DND-41 (cell line): ENCODE results near the gene ARHGAP8.

Experiments used
- ATAC-seq: fragments of 200-7000 bp; cut with Tn5 transposase; 3 replicates; pipeline ENCODE4 v1.9.1; 2021; ENCODE audit warnings: low read depth; ENCODE audit not compliant: insufficient read depth
- DNase-seq: peaks from one replicate; pipeline ENCODE4 v3.0.0-alpha.2; 2020
- H2AFZ ChIP-seq: 2 replicates; pipeline ENCODE4 v1.6.0; 2012; ENCODE audit warnings: low read depth, low read length
- H3K27ac ChIP-seq: 2 replicates; pipeline ENCODE4 v1.5.1; 2012; ENCODE audit warnings: low read length, inconsistent platforms
- H3K27me3 ChIP-seq: fragments of 200-600 bp; sonication (generic); 2 replicates; pipeline ENCODE4 v1.6.0; 2012; ENCODE audit warnings: low read length, mild to moderate bottlenecking, inconsistent platforms; ENCODE audit not compliant: insufficient read depth, poor library complexity
- H3K36me3 ChIP-seq: 2 replicates; pipeline ENCODE4 v1.5.1; 2012; ENCODE audit warnings: low read length, inconsistent platforms; ENCODE audit not compliant: insufficient read depth
- H3K4me1 ChIP-seq: 2 replicates; pipeline ENCODE4 v1.5.1; 2012; ENCODE audit warnings: mild to moderate bottlenecking, low read length; ENCODE audit not compliant: insufficient read depth
- H3K4me2 ChIP-seq: 2 replicates; pipeline ENCODE4 v1.6.0; 2012; ENCODE audit warnings: mild to moderate bottlenecking, moderate library complexity, low read length, inconsistent platforms; ENCODE audit not compliant: insufficient read depth
- H3K4me3 ChIP-seq, 2 experiments: fragments of 200-600 bp in 1 of 2; shearing (Covaris generic) in 1 of 2; 2 replicates each; pipeline ENCODE4 v1.5.1; 2012 to 2016; ENCODE audit warnings: inconsistent platforms in 2 of 2, low read length in 2 of 2, mild to moderate bottlenecking in 2 of 2, low read depth in 1 of 2, moderate library complexity in 1 of 2
- H3K79me2 ChIP-seq: 2 replicates; pipeline ENCODE4 v1.6.0; 2012; ENCODE audit warnings: low read length, inconsistent platforms; ENCODE audit not compliant: insufficient read depth
- H3K9ac ChIP-seq: 2 replicates; pipeline ENCODE4 v1.6.0; 2012; ENCODE audit warnings: low read depth, mild to moderate bottlenecking, inconsistent platforms, low read length, moderate library complexity
- H3K9me3 ChIP-seq: 2 replicates; pipeline ENCODE4 v1.5.1; 2012; ENCODE audit warnings: low read length, moderate library complexity, mild to moderate bottlenecking, inconsistent platforms; ENCODE audit not compliant: insufficient read depth, severe bottlenecking
- H4K20me1 ChIP-seq: 2 replicates; pipeline ENCODE4 v1.6.0; 2012; ENCODE audit warnings: low read length; ENCODE audit not compliant: insufficient read depth
- CTCF ChIP-seq: IDR thresholded peaks from 2 replicates; pipeline ENCODE4 v1.5.1; 2012; ENCODE audit warnings: borderline replicate concordance, low read length, moderate library complexity, mild to moderate bottlenecking; ENCODE audit not compliant: poor library complexity, severe bottlenecking; ENCODE audit errors: extremely low read depth
- EZH2 ChIP-seq: IDR thresholded peaks from 3 replicates; pipeline ENCODE4 v1.6.1; 2012; ENCODE audit warnings: borderline replicate concordance, low read depth, mild to moderate bottlenecking, moderate library complexity, low read length, inconsistent platforms; ENCODE audit not compliant: severe bottlenecking

The ARHGAP8 gene

DNA sequence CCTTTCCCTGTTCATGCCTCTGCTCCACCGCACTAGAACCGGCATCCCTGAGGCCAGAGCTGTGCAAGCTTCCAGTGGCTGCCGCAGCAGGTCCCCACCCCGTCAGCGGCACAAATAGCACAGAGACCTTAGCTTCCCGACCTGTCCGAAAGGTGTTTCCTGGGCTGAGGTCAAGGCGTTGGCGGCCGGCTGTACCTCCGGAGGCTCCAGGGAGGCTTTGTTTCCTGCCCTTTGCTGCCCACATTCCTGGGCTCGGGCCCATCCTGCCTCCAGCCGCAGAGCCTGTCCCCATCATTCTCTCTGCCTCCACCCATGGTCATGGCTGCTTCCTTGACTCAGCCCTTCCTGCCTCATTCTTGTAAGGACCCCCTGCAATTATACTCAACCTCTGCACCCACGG lies 31.2 kb downstream of the ARHGAP8 start:
- Histone ChIP-seq H3K79me2 (no peaks in the 10 kb centered on the region), H3K27me3 (no peaks in the 10 kb centered on the region), H3K9me3 (no peaks in the 10 kb centered on the region), H3K27ac (no peak overlapping the region), H3K36me3 (no peaks in the 10 kb centered on the region), H3K4me2 (no peak overlapping the region), H4K20me1 (no peaks in the 10 kb centered on the region), H3K4me1 (no peaks in the 10 kb centered on the region), H2AFZ (no peak overlapping the region), H3K9ac (no peak overlapping the region), H3K4me3 (no peak overlapping the region)
- TF ChIP-seq CTCF: no peak
- no peak for DNase-seq
- ATAC-seq: no peak

DNA sequence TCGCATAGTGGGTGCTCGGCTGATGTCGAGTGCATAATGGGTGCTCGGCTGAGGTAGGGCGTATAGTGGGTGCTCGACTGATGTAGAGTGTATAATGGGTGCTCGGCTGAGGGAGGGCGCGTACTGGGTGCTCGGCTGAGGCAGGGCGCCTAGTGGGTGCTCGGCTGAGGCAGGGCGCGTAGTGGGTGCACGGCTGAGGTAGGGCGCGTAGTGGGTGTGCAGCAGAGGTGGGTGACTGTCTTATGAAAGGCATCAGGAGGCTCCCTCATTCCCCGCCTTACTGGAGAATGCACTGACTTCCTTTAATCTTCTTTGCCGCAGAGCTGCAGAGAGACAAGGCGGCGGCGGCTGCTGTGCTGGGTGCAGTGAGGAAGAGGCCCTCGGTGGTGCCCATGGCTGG lies 33.8 kb downstream of the ARHGAP8 start:
- H3K27ac ChIP-seq: no peak overlapping the region

GRCh38 chr22:44786610-44787009 lies 34.2 kb downstream of the ARHGAP8 start:
- Histone ChIP-seq H3K9me3 (no peaks in the 10 kb centered on the region), H3K79me2 (no peaks in the 10 kb centered on the region), H3K4me1 (no peaks in the 10 kb centered on the region), H3K4me3 (no peak overlapping the region), H2AFZ (no peak overlapping the region), H3K27ac (no peak overlapping the region), H4K20me1 (no peaks in the 10 kb centered on the region), H3K4me2 (no peak overlapping the region), H3K27me3 (no peaks in the 10 kb centered on the region), H3K36me3 (no peaks in the 10 kb centered on the region), H3K9ac (no peak overlapping the region)
- ATAC-seq: no peak
- DNase-seq: no peak
- no peak for TF ChIP-seq CTCF
- TF ChIP-seq EZH2: no peak

More for the DNA sequence above, 33.8 kb downstream of the ARHGAP8 start:
- TF ChIP-seq CTCF: no peak
- TF ChIP-seq EZH2: no peak
- Histone ChIP-seq H3K9me3 (no peaks in the 10 kb centered on the region), H3K79me2 (no peaks in the 10 kb centered on the region), H3K9ac (no peak overlapping the region), H3K4me3 (no peak overlapping the region), H2AFZ (no peak overlapping the region), H4K20me1 (no peaks in the 10 kb centered on the region), H3K27me3 (no peaks in the 10 kb centered on the region), H3K4me2 (no peak overlapping the region), H3K4me1 (no peaks in the 10 kb centered on the region), H3K36me3 (no peaks in the 10 kb centered on the region)
- DNase-seq: no peak
- no peak for ATAC-seq

DNA sequence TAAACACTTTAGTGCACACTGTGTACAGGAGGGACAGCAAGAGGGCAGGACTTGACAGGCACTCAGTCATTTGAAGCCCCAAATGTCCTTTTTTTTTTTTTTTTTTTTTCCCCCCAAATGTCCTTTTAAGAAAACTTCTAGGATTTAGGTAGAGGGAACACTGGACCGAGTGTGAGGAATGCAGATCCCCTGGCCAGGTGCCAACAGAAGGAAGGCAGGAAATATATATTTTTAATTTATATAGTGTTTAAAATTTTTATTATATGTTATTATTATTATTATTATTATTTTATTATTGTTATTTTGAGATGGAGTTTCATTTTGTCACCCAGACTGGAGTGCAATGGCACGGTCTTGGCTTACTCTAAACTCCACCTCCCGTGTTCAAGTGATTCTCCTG lies 35.5 kb downstream of the ARHGAP8 start:
- Histone ChIP-seq H3K9me3 (no peaks in the 10 kb centered on the region), H2AFZ (no peak overlapping the region), H3K4me2 (no peak overlapping the region), H3K36me3 (no peaks in the 10 kb centered on the region), H3K27me3 (no peaks in the 10 kb centered on the region), H3K4me1 (no peaks in the 10 kb centered on the region), H4K20me1 (no peaks in the 10 kb centered on the region), H3K27ac (no peak overlapping the region), H3K79me2 (no peaks in the 10 kb centered on the region), H3K9ac (no peak overlapping the region), H3K4me3 (no peak overlapping the region)
- no peak for ATAC-seq
- DNase-seq: no peak
- TF ChIP-seq EZH2 (no peak), CTCF (no peak)
